Kidney glomerular epithelial cell (primary cell): ENCODE data around the gene COL19A1.
"Not testable (repeated sequence)": the region's sequence is repeated elsewhere in the genome, so short reads cannot be mapped to it uniquely, and the experiment has no call there.

ENCODE experiments used
- DNase-seq: peaks from one replicate; lab custom pipeline; 2025; lab: John Stamatoyannopoulos, UW

COL19A1 gene

GRCh38 chr6:69965974-69966373 lies 99.6 kb downstream of the COL19A1 start:
- DNase-seq, result not testable (repeated sequence)

GRCh38 chr6:69973138-69973537 lies 106.8 kb downstream of the COL19A1 start:
- no peak for DNase-seq

GRCh38 chr6:69973763-69974162 lies 107.4 kb downstream of the COL19A1 start:
- DNase-seq, result no peak

GRCh38 chr6:69974193-69974592 lies 107.8 kb downstream of the COL19A1 start:
- DNase-seq, result peak; percentile 84

GRCh38 chr6:69976591-69977090 lies 110.3 kb downstream of the COL19A1 start:
- no peak for DNase-seq

- DNase-seq, result no peak
Observed at GRCh38 chr6:69980624-69981023, 114.3 kb downstream of the COL19A1 start.

- no peak for DNase-seq
Observed at GRCh38 chr6:69984506-69984905, 118.2 kb downstream of the COL19A1 start.

GRCh38 chr6:69985180-69985579 lies 118.8 kb downstream of the COL19A1 start:
- peak; percentile 38 for DNase-seq

GRCh38 chr6:69987550-69987949 lies 121.2 kb downstream of the COL19A1 start:
- DNase-seq, result no peak

GRCh38 chr6:69988458-69989126 lies 122.2 kb downstream of the COL19A1 start:
- DNase-seq, result no peak

- DNase-seq, result no peak
Observed at GRCh38 chr6:69994251-69994650, 127.9 kb downstream of the COL19A1 start.

GRCh38 chr6:70008189-70008588 lies 141.8 kb downstream of the COL19A1 start:
- DNase-seq, result no peak

- DNase-seq, result not testable (repeated sequence)
Observed at GRCh38 chr6:70010339-70010738, 144.0 kb downstream of the COL19A1 start.

- not testable (repeated sequence) for DNase-seq
Observed at GRCh38 chr6:70023201-70023600, 156.8 kb downstream of the COL19A1 start.

GRCh38 chr6:70028246-70028645 lies 161.9 kb downstream of the COL19A1 start:
- no peak for DNase-seq

- no peak for DNase-seq
Observed at GRCh38 chr6:70028926-70029325, 162.6 kb downstream of the COL19A1 start.

- DNase-seq, result no peak
Observed at GRCh38 chr6:70033781-70034180, 167.4 kb downstream of the COL19A1 start.

- DNase-seq, result no peak
Observed at GRCh38 chr6:70037445-70037844, 171.1 kb downstream of the COL19A1 start.

- no peak for DNase-seq
Observed at GRCh38 chr6:70040766-70041165, 174.4 kb downstream of the COL19A1 start.

GRCh38 chr6:70041411-70041810 lies 175.1 kb downstream of the COL19A1 start:
- DNase-seq, result no peak

GRCh38 chr6:70045413-70045812 lies 179.1 kb downstream of the COL19A1 start:
- no peak for DNase-seq

GRCh38 chr6:70051197-70052124 lies 185.1 kb downstream of the COL19A1 start:
- no peak for DNase-seq
